GM18498 (cell line): ENCODE measurements around the gene ZNF431.
"Not testable (repeated sequence)": the region's sequence is repeated elsewhere in the genome, so short reads cannot be mapped to it uniquely, and the experiment has no call there.

ENCODE experiments used
- ATAC-seq: cut with Tn5 transposase; IDR thresholded peaks from one replicate; pipeline ENCODE4 v1.9.1; 2021; ENCODE audit warnings: mild to moderate bottlenecking, moderate library complexity; ENCODE audit not compliant: unreplicated experiment

ZNF431 gene

DNA sequence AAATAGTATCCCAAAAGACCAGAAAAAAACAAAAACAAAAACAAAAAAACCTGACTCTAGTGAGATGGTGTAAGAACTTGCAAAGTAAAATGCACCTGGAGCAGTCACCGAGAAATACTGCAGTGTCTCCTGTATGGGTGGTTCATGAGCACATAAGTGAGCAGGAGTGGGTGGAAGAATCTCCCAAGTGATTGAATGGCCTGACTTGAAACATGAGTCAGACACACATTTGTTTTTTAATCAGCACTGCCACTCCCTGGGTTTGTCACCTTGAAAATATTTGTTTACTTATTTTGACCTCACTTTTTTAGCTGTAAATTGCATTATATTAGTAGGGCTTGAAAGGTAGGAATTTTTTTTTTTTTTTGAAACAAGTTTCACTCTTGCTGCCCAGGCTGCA lies 2.0 kb downstream of the ZNF431 start:
- ATAC-seq, result no peak

DNA sequence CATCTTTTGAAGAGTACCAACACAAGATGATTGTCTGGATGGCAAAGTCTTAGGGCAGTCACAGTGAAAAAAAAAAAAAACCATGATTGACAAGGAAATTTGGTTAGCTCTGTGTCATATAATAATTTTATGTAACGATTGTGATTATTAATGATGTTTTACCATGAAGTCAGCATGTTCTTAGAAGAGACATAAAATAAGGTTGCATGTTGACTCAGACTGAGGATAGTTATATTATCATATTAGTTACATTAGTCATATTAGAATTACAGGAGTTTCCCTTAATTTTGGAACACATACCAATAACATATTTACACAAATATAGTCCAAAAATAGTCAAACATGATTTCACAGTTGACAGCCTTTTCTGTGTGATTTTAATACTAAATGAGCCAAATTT lies 5.7 kb downstream of the ZNF431 start:
- ATAC-seq, result no peak

DNA sequence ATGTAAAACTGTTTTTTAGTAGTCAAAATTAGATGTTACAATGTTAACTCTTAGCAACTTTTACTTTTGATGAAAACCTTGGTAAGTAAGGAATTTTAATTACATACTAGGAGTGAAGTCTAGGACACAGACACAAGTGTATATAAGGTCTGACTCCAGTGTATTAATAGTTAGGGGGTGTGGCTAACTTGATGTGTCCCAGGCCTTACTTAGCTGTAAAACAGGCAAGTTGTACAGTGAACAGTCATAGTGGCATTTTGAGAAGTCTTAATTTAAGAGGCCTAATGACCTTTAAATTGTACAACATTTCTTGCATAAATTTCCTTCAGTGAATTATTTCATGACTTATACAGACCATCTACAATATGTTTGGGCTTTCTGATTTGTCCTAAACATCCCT lies 6.8 kb downstream of the ZNF431 start:
- ATAC-seq, result no peak

DNA sequence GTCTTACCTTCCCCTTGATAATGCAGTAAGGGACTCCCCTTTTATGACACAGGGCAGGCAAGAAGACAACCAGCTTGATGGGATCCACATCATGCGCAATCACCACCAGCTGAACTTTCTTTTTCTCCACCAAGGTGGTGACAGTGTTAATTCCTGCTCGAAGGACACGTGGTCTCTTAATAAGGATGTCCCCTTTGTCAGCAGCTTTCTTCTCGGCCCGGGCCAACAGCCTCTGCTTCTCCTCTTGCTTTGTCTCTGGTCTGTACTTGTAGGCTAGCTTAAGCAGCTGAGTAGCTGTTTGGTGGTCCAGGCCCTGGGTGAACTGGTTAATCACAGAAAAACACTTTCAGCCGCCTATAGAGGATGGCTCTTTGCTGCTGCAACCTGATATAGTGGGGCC lies 8.0 kb downstream of the ZNF431 start:
- no peak for ATAC-seq

DNA sequence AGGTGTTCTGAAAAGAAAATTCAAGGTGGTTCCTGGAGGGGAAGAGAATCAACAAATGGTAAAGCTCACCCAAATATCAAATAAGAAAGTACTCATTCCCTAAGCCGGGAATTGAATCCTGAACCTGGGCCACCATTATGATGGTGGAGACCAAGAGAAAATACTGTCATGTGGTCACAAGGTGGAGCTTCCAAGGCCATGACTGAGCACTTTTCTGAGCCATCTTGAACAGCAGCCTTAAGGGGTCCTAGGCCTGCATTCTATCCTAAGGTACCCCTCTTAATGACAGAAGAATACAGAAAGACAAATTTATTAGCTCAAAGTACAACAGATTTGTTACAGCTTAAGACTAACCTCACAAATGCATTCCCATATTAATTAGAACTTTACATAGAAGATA lies 9.6 kb downstream of the ZNF431 start:
- ATAC-seq, result no peak

DNA sequence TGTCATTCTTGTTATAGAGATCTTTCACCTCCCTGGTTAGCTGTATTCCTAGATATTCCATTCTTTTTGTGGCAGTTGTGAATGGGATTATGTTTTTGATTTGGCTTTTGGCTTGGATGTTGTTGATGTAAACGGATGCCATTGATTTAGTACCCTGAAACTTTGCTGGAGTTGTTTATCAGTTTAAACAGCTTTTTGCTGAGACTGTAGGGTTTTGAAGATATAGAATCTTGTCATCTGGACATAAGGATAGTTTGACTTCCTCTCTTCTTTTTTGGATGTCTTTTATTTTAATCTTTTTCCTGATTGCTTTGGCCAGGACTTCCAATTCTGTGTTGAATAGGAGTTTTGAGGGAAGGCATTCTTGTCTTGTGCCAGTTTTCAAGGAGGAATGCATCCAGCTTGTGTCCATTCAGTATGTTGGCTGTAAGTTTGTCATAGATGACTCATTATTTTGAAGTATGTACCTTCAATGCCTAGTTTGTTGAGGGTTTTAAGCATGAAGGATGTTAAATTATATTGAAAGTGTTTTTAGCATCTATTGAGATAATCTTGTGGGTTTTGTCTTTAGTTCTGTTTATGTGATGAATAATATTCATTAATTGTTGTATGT lies 16.8 kb downstream of the ZNF431 start:
- no peak for ATAC-seq

DNA sequence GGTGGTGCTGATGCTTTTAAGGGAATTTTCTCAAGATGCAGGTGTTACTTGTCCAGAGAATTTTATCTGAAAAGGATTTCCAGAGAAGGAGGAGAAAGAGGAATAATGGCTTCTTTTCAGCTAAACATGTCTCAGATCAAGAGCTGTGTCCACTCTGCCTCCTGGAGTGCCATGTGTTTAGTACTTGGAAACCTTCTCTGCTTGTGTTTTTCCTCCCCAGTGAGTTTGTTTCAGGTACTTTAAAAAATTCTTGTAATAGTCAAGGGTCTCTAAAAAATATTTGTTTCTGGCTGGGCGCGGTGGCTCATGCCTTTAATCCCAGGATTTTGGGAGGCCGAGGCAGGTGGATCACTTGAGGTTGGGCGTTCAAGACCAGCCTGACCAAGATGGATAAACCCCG lies 22.7 kb downstream of the ZNF431 start:
- ATAC-seq, result no peak

DNA sequence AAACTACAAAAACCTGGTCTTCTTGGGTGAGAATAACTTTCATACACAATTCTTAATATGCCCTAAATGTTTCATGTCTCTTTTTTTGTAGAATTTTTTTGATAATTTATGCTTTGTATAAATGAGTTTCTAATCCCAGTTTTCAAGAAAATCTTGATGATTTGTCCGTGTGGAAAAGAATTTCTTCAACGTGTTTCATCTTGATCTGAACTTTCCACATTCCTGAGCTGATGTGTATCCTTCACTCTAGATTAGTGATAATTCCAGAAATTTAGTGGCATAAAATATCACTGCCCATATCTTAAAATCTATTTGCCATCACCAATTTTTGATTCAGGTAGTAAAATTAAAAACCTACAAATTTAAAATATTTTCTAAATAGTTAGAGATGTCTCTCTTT lies 24.6 kb downstream of the ZNF431 start:
- no peak for ATAC-seq

DNA sequence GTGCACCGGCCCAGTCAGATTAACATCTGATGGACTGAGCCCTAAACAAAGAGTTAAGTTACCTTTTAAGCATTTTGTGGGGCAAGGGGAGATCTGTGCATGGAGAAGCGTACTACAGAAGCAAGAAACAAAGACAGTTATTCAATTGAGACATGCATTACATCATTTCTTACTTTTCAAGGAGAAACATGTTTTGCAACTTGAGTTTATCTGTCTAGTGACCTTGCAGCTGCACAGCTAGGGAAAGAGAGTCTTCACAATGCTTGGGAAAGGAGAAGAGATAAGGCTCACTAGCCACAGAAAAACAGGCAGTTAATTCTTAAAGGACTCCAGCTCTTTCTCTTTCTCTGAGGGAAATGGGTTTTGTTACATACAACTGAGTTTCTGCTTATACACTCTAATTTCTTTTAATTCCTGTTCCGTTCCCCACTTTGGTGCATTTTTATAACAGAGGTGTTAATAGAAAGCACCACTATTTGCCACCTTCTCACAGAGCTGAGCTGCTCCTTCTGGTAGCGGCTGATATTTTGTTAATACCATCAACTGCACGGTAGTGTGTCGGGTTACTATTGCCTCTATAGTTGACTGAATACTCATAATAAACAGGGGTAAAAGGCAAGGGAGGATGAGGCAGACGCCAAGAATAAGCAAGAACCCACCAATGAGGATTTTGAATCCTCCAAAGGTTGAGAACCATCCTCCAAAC lies 55.9 kb downstream of the ZNF431 start:
- no peak for ATAC-seq

DNA sequence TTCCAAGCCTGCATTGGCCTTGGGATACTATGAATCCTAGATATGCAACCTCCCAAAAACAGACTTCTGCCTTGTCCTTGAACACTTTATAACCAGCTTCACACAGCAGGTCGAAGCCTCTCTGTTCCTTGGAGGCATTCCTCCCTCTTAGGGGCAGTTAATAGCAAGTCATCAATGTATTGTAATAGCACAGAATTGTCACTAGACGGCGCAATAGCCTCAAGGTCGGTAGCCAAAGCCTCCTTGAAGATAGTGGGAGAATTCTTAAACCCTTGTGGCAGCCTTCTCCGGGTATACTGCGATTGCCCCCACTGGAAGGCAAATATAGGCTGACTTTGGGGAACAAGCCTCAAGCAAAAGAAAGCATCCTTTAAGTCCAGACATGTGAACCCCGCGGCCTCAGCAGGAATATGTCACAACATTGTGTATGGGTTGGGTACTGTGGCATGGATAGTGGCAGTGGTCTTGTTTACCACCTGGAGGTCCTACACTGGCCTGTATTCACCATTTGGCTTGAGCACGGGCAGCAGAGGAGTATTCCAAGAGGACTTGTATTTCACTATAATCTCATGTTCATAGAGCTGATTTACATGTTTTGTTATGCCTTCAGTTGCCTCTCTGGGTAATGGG lies 61.1 kb downstream of the ZNF431 start:
- no peak for ATAC-seq

DNA sequence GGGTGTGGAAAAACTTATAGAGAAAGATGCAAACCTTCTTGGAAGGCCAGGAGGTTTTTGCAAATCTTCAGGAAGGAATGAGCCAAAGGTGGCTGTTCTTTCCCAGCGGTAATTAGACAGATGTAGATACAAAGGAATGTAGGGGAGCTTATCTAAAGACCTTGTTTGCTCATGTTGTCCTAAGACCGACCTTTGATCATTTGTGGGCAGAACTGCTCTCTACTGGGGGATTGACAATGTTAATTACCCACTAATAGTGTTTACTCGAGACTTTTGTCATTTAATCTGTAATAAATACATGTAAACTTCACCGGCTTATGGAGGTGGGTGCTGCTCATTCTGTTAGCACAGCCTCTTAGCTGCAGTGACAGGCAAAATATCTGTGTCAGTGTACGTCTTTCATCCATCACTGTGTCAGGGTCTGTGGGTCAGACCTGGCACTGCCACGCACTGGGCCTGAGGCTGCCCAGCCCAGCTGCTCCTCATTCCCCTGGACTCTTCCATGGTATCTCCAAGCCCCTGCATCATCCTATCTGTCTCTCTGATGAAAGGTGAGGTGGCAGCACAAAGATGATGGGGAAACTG lies 68.3 kb downstream of the ZNF431 start:
- no peak for ATAC-seq

DNA sequence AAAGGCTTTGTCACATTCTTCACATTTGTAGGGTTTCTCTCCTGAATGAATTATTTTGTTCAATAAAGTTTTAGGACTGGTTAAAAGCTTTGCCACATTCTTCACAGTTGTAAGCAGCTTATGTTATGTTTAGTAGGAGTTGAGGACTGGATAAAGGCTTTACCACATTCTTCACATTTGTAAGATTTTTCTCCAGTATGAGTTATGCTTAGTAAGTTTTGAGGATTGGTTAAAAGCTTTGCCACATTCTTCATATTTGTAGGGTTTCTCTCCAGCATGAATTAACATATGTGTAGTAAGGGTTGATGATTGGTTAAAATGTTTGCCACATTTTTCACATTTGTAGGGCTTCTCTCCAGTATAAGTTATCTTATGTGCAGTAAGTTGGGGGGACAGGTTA lies 79.9 kb downstream of the ZNF431 start:
- no peak for ATAC-seq

DNA sequence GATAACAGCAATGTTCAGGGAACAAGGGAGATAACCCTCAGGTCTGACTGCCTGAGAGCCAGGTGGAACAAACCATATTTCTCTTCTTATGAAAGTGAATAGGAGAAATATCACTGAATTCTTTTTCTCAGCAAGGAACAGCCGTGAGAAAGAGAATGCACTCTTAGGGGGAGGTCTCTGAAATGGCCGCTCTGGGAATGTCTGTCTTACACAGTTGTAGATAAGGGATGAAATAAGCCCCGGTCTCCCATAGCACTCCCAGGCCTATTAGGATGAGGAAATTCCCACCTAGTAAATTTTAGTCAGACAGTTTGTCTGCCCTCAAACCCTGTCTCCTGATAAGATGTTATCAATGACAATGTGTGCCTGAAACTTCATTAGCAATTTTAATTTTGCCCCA lies 88.1 kb downstream of the ZNF431 start:
- ATAC-seq, result not testable (repeated sequence)

DNA sequence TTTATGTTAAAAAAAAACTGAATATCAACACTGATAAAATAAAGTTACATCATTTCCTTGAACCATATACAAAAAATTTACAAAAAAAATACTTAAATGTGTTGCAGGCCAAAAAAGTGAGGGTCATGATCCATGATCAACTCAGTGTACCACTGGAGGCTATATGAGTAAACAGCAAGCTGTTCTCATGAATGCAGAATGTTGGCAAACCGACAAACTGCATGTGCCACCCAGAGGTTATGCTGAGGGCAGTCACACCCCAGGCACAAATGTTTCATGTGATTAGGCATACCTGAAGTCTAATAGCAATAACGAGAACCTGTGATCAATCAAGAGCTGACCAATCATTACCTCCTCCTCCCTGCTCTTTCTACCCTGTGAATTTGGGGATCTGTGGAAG lies 91.9 kb downstream of the ZNF431 start:
- ATAC-seq, result no peak

DNA sequence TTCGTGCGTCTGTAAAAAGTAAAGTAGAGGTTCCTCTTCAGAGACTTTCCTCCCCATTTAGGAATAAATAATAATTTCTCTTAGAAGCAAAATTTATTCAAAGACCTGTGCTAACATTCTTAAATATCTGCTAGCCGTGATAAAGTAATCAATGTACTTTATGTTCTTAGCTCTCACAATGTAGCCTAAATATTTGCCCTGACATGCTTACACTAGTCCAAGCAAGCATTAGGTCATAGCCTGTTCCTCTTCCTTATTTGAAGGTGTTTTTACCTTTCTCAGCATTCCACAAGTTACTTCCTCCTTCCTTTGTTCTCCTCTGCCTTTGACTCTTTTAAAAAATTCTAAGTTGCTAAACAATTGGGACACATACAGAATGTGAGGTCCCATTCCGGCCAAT lies 94.9 kb downstream of the ZNF431 start:
- ATAC-seq, result not testable (repeated sequence)

DNA sequence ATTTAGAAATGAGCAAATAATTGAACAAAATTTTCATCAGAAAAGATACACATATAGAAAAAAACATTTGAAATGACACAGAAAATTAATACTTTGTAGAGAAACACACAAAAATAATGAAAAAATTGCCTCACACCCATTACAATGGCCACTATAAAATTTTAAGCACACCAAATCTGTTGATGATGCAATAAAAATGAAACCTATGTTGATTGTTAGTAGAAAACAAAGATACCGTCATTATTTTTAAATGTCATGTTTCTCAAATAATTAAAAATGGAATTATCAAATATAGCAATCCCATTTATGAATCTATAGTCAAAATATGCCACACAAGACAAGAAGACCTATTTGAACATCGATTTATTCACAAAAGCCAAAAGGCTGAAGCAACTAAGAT lies 96.8 kb downstream of the ZNF431 start:
- no peak for ATAC-seq
